SKM-1 treated with dmso at 0.1 percent for 144 hours (cell line): Measurements from ENCODE around the gene SGMS1.
A peak's percentile ranks its signal among the peaks of the same experiment; 100 is the strongest.

Experiments
- DNase-seq: peaks from one replicate; lab custom pipeline; 2025; ENCODE audit not compliant: unreplicated experiment; lab: John Stamatoyannopoulos, UW

The SGMS1 gene

DNA sequence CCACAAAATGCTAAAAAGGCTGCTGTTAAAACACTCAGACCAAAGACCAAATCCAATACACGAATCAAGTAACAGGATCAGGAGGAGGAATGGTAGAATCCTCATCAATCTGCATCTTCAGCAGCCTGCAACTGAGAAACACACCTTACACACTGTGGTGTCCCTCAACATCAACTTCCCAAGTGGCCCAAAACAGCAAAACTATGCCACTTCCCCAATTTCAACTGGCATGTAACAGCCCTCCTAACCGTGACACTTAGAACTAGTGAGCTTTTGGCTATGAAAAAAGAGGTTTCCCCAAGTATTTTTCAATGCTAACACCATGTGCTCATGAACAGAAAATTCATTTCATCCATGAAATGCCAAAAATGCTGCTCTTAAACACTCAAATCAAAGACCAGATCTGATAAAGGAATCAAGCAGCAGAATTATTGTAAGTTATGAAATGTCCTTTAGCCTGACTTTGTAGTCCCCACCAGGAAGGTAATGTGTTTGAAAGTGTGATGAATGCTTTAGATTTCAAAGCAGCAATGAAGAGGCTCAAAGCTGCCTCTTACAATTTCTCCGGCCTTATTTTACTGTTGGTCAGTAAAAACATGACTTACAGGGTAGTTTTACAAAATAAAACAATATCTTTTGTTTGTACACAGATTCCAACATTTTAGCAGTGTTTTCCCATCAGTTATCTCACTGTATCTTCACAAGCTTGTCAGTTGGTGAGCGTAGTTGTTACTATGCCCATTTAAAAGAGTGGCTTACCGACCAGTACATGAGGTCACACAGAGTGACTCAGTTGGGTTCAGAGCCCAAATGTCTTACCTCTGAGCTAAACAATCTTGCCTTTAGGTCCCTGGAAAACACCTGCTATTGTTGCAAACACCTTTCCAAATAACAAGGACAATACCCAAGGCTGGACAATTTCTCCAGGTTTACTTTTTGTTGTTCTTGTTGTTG is 306.8 kb downstream of the SGMS1 start:
- no peak for DNase-seq

DNA sequence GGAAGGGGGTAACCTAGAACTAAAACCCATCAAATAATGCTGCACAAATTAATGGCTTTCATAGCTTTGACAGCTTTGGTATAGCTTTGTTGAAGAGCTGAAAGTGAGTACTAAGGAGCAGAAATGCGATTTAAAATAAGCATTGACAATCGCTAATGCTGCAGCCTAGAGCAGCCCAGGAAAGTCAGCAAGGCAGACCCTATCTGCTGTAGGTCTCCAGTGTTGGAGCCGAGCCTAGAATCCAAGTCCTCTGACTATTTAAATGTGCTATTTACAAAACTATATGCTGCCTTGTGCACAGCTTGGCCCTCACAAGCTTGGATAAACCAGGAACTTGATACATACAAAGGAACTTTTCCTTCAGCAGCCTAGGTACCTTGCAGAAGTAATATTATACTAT is 307.6 kb downstream of the SGMS1 start:
- no peak for DNase-seq

DNA sequence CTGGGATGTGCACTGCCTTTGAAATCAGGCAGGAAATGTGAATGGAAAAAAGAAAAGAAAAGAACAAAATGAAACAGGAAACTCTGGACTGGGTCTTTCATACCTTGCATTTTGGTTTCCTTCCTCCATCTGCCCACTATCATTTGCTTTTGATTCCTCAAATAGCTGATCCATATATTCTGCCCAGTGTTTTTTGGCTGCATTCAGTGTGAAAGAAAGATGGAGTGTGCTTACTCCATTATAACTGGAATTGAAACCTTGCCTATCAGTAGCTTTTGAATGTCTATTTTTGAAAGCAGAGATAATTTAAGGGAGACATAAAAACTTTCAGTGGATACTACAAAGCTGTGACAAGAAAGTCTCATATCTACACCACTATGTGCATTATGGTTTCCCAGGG is 308.3 kb downstream of the SGMS1 start:
- no peak for DNase-seq

DNA sequence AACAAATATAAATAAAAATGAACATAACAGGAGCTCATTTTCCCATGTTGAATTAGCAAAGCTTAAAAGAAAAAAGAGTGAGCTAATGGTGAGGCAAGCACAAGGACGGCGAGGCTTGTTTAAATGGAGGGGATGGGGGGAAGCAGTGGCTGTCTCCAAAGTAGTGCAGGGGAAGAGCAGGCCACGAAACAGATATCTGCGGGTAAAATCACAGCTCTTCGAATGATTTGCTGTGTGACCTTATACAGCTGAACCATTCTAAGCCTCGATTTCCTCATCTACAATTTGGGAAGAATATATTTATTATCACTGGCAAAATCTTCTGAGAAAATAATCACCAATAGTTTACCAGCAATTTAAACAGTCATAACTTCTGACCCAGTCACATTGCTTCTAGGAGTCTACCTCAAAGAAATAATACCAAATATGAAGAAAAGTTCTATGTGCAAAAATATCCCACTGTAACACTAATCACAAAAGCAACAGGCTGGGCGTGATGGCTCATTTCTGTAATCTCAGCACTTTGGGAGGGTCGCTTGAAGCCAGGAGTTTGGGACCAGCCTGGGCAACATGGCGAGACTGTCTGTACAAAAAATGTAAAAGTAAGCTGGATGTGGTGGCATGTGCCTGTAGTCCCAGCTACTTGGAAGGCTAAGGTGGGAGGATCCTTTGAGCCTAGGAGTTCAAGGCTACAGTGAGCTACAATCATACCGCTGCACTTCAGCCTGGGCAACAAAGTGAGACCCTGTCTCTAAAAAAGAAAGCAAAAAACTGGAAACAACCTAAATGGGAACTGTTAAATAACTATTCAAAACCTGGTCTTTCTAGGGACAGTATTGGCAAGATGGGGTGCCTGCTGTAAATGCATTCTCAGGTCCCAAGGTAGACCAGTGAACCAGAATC is 309.3 kb downstream of the SGMS1 start:
- no peak for DNase-seq

DNA sequence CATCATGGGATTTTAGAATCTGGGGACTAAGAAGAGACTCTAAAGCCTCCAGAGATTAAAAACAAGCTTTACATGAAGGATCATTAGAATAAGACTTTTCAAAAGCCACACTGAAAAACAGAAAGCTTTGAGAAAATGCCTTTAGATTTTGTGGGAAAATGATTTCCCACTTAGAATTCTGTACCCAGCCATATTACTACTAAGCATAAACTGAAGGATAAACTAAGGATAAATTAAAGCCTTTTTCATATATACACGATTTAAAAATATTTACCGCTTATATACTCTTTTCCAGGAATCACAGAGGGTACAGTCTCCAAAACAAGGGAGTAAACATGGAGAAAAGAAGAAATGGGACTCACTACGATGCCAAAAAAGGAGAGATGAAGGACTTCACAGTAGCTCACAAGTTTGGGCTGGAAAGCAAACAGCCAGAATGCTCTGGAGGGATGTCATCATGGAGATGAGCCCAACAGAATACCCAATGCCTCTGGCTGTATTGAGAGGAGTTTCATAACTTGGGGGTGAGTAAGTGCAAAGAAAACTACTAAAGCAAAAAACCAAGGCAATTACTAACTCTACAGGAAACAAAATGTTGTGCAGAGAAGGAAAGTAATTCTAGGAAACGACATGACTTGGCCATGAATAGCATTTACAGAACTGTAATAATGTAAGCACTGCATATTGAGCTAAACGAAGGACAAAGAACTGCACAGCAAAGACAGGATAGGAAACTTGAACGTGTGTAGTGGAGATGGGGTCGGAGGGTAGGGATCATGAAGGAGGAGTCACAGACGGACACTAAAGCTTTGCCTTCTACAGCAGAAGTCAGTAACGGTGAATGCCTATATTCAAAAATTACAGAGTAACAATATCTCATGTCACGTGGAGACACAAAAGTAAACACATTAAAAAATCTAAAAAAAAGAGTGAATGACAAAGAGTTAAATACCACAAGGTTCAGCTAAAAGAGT is 311.0 kb downstream of the SGMS1 start:
- DNase-seq = no peak

DNA sequence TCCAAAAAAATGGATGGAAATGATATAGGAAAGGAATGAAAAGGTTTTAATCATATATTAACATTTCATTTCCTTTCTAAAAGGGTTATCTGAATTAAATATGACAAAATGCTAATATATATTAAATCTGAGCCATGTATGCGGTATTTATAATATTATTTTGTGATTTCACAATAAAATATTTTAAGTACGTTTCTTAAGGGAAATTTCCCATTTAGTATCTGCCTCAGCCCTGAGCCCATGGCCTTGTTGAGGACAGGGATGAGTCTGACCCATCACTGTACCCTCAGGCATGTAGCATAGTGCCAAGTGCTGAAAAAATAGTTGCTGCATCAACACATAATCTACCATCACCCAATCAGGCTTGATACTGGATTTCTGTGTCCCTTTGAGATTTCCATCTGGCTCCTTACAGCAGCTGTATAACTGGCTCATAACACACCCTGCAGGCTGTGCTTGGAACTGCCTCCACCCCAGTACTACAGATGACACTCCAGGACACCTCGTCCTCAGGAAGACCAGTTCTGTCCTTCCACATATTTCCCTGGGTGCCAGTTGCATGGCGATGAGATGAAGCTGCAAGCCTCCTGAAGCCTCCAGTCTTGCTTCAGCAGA is 313.1 kb downstream of the SGMS1 start:
- peak; percentile 10 for DNase-seq

DNA sequence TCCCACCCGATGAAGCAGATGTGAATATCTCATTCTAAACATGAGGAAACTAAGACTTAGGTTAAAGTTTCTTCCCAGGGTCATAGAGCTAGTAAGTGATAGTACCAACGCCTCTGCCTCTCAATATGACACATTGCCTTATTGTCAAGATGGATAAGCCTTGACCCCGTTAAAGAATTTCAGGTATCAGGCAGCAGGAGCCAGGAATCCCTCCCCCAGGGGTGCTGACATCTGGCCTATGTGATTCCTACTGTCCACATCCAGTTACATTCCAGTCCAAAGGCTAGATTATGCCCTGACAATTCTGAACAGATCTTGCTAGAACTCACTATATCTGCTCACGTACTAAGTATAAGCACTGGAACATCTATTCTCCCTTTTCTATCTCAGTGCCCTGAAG is 314.4 kb downstream of the SGMS1 start:
- DNase-seq = no peak

DNA sequence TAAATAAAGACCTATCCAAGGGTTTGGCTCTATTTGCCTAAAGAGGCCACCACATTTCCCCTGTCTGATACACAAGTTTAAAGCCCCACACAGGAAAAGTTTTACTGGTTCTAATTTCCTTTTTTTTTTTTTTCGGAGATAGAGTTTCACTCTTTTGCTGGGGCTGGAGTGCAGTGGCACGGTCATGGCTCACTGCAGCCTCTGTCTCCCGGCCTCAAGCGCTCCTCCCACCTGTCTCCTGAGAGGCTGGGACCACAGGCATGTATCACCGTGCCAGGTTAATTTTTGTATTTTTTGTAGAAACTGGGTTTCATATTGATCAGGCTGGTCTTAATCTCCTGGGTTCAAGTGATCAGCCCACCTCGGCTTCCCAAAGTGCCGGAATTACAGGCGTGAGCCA is 319.1 kb downstream of the SGMS1 start:
- DNase-seq = no peak

DNA sequence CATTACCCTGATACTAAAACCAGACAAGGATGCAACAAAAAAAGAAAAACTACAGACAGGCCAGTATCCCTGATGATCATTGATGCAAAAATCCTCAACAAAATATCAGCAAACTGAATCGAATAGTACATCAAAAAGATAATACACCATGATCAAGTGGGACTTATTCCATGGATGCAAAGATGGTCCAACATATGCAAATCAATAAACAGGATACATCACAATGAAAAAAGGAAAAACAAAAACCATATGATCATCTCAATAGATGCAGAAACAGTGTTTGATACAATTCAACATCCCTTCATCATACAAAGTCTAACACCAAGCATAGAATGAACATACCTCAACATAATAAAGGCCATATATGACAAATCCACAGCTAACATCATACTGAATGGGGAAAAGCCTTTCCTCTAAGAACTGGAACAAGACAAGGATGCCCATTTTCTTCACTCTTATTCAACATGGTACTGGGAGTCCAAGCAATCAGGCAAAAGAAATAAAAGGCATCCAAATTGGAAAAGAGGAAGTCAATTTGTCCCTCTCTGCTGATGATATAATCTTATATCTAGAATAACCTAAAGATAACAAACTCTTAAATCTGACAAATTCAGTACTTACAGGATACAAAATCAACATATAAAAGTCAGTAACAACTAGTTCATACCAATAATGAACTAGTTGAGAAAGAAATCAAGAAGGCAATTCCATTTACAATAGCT is 323.6 kb downstream of the SGMS1 start:
- no peak for DNase-seq

DNA sequence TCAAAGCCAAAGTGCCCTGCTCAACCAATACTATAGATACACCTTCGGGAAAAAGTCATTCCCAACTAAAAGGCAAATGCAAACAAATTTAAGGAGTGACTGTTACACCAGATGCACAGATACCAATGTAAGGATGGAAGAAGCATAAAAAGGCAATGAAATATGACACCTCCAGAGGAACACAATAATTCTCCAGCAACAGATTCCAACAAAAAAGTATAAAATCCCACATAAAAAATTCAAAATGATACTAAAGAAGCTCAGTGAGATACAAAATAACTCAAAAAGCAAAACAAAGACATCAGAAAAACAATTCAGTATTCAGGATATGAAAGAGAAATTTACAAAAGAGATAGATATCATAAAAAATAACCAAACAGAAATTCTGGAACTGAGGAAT is 328.4 kb downstream of the SGMS1 start:
- no peak for DNase-seq

DNA sequence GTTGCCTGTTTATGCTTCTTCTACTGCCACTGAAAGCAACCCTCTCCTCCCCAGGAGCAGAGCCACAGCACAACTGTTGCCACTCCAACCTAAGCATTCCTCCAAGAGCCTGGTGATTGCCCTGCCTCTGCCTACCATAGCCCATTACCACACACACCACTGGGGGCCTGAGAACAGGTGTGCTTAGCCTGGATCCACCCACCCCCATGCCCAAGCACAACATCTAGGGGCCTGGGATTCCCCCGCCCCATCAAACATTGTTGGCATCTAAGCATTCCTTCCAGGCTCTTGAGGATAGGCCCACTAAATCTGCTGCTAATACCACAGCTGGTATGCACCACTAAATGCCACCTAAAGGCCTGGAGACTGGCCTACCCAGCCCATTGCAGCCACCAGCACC is 329.2 kb downstream of the SGMS1 start:
- DNase-seq = no peak

DNA sequence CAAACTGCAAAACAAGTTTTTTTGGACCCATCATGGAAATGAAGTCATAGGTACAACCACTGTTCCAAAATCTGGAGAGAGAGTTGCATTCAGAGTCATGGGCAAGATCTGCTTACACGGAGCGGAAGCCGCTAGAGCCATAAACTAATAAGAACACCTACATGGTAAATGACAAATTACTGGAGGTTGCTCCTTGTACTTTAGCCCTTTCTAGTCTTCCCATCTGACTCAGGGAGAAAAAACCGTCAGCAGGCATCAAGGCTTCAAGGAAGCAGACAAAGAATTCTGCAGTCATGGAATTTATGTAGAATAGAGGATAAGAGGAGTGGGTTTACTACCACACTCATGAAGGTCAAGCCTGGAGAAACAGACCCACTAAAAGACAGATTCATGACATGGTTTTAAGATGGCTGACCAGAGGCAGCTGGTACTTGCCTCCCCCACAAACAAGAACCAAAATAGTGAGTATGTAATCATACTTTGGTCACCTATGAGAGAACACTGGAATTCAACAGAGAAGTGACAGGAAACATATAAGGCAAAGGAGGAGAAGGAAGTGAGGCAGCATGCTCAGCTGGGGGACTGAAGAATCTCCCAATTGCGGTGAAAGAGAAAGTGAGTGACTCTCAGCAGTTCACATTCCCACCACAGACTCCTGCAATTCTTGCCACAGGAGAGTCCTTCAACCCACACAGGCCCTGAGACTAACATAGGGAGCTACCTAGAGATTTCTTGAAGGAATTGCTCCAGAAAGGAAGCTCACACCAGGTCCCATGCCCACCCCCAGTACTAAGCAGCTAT is 330.0 kb downstream of the SGMS1 start:
- DNase-seq = no peak

DNA sequence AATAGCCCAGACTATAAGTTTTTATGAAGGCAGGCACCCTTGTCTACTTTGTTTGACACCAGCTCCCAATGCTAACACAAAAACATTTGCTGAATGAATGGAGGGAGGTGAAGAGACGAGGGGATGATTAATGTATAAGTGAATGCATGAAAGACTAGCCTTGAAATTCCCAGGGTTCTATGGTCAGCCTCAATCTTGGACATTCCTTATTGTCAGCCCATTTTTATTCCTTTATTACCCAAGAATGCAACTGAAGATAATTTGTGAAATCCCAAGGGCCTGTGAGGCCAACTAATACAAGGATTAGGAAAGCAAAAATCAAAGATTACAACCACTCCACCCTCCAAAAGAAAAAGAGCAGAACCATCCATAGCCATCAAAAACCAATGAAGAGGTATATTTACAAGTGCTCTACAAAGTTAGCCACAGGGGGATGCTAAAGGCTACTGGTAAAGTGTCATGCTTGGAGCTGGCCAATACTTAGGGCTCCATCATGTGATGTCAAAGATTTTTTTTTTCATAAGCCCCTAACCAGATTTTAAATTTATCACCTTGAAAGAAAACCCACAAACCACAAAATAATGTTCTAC is 332.4 kb downstream of the SGMS1 start:
- DNase-seq = no peak

DNA sequence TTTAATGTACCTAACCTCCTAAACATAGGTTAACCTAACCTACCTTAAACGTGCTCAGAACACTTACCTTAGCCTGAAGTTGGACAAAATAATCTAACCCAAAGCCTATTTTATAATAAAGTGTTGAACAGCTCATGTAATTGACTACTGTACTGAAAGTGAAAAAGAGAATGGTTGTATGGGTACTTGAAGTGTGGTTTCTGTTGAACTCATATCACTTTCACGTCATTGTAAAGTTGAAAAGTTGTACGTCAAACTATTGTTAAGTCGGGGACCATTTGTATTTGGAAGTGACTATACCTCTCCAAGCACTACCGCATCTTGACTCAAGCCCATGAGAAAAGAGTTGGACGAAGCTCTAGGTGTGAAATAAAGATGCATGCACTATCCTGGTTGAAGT is 334.6 kb downstream of the SGMS1 start:
- DNase-seq = no peak

DNA sequence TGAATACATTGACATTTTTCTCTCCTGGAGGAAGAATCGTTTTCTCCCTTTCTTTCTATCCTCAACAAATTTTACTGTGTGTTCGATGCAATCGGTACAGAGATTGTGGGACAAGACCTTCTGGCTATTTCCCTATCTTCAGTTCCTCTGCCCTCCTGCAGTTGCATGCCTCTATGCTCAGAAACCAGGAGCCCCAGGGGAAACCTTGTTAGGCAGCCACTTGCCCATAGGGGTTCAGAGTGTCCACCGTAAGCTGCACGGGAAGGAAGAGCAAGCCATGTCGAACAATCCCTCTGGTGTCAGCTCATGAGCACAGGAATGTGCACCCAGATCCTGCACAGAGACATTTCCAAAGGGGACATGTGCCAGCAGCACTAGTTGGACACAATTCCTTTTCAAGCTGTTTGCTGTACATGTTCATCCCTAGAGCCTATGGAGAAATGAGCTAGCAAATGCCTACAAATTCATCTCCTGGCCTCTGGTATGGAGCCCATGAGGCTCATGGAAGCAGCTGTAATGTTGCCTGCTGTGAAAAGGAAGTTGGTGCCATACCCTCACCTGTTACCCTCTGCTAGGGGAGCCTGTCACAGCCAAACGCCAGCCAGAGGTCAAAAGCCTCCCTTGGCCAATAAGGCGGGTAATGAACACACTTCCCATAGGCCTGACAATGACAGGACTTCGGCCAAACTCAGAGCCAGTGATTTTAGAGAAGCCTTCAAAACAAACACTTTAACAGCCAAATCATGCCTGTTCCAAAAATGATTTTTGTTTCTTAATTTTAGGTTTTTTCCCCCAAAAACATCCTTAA is 336.6 kb downstream of the SGMS1 start:
- no peak for DNase-seq

DNA sequence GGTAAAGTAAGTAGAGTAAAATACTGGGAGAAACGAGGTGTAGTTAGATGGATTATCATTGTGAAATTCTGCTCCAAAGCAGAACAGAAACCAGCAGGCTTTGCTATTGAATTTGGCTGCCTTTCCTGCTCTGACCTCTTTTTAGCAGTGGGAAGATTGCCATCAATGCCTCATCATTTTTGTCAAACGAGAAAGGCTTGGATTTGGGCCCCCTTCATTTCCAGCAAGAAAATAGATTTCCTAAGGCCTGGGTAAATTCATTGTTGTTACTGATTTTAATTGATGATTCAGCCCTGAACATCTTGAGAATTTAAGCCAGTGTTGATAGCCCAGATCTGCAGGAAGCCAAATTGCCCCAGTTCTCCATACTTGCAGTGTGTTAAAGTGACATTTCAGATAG is 337.2 kb downstream of the SGMS1 start:
- no peak for DNase-seq

DNA sequence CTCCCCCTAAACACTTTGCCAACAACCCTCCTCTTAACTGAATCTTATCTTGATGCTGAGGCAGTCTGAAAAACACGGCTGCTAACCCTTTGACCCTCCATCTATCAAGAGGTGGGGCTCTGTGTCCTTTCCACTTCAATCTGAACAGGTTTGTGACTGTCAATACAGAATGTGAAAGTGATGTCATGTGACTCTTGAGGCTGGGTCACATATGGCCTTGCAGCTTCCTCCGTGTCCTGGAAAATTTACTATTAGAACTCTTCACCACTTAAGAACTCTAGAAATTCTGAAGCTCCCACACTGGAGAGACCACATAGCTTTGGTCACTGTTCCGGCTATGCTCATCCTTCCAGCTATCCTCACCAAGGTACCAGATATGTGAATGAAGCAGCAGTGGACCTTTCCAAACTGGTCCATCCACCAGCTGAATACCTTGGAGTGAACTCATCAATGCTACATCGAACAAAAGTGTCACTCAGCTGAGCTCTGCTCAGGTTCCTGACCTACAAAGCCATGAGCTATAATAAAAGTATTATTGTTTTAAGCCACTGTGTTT is 341.7 kb downstream of the SGMS1 start:
- DNase-seq = no peak
